B cell (primary cell): Measurements from ENCODE around the gene TANC1. TPM values are rescaled to one million over a fixed set of nuclear protein-coding genes. Genes with fewer than 3 reads are reported as not detected.

ENCODE experiments used
- ATAC-seq: fragments of 200-7000 bp; cut with Tn5 transposase; one replicate; pipeline ENCODE4 v1.10.0; 2021; ENCODE audit warnings: low read depth, mild to moderate bottlenecking, moderate number of reproducible peaks, moderate library complexity
- CTCF ChIA-PET: fragments of 350-600 bp; sonication (Branson Sonifier 250); formaldehyde crosslinking; loops from one replicate; lab custom pipeline; 2021; ENCODE audit warnings: antibody characterized with exemption, inconsistent platforms; lab: Charles Lee
- POLR2A ChIA-PET: fragments of 350-600 bp; sonication (Branson Sonifier 250); formaldehyde crosslinking; loops from one replicate; lab custom pipeline; 2021; ENCODE audit warnings: antibody characterized with exemption; lab: Charles Lee
- DNase-seq: peaks from one replicate; pipeline ENCODE4 v3.0.0; 2013
- H2AFZ ChIP-seq: 2 replicates; pipeline ENCODE4 v1.6.1; 2012; ENCODE audit warnings: mild to moderate bottlenecking, low read depth, low read length; ENCODE audit not compliant: insufficient read depth, poor library complexity, severe bottlenecking
- H3K27ac ChIP-seq, 2 donors: 1 replicate in 1 of 2; 2 replicates in 1 of 2; pipeline ENCODE4 v1.5.1; 2012 to 2013; ENCODE audit warnings: low read length in 2 of 2, mild to moderate bottlenecking in 2 of 2, moderate library complexity in 1 of 2
- H3K27me3 ChIP-seq, 4 experiments: fragments of 200-600 bp in 1 of 4; sonication (generic) in 1 of 4; replicated peaks in 1 of 4; 1 replicate in 2 of 4; 2 replicates in 2 of 4; pipeline versions ENCODE4 v1.6.1 to v1.7.0; 2013 to 2016; ENCODE audit warnings: low read length in 3 of 4, mild to moderate bottlenecking in 2 of 4, mixed read lengths in 1 of 4, moderate library complexity in 1 of 4; ENCODE audit not compliant: insufficient read depth in 4 of 4, control insufficient read depth in 3 of 4; ENCODE audit errors: control extremely low read depth in 1 of 4
- H3K36me3 ChIP-seq, 2 experiments: replicated peaks in 1 of 2; 1 replicate in 1 of 2; 2 replicates in 1 of 2; pipeline versions ENCODE4 v1.6.1 to v1.7.1; 2013; ENCODE audit warnings: low read length in 1 of 2; ENCODE audit not compliant: insufficient read depth in 2 of 2, control insufficient read depth in 1 of 2; ENCODE audit errors: control extremely low read depth in 1 of 2, extremely low read depth in 1 of 2
- H3K4me1 ChIP-seq, 2 donors: fragments of 200-600 bp in 1 of 2; sonication (generic) in 1 of 2; 1 replicate in 1 of 2; 2 replicates in 1 of 2; pipeline versions ENCODE4 v1.5.1 to v1.6.1; 2013 to 2017; ENCODE audit warnings: low read length in 2 of 2; ENCODE audit not compliant: control insufficient read depth in 2 of 2, insufficient read depth in 2 of 2
- H3K4me2 ChIP-seq: replicated peaks from 2 replicates; pipeline ENCODE3; 2012; ENCODE audit warnings: mild to moderate bottlenecking, low read depth, low read length; ENCODE audit not compliant: poor library complexity, severe bottlenecking
- H3K4me3 ChIP-seq, 5 experiments: fragments of 200-600 bp in 1 of 5; sonication (generic) in 1 of 5; 1 replicate in 3 of 5; 2 replicates in 2 of 5; pipeline versions ENCODE4 v1.5.1 to v1.7.0; 2011 to 2016; ENCODE audit warnings: low read length in 4 of 5, mild to moderate bottlenecking in 4 of 5, low read depth in 2 of 5, control low read depth in 1 of 5, moderate library complexity in 1 of 5; ENCODE audit not compliant: insufficient read depth in 1 of 5; ENCODE audit errors: control extremely low read depth in 1 of 5, extremely low read depth in 1 of 5
- H3K79me2 ChIP-seq: fragments of 200-600 bp; sonication (generic); one replicate; pipeline ENCODE4 v1.6.0; 2016; ENCODE audit warnings: low read length; ENCODE audit not compliant: control insufficient read depth, insufficient read depth
- H3K9ac ChIP-seq: fragments of 200-600 bp; sonication (generic); 2 replicates; pipeline ENCODE4 v1.6.1; 2017; ENCODE audit warnings: mild to moderate bottlenecking, low read length, moderate library complexity
- H3K9me3 ChIP-seq, 3 donors: one replicate each; pipeline versions ENCODE4 v1.6.1 to v1.7.1; 2013; ENCODE audit warnings: low read length in 2 of 3; ENCODE audit not compliant: control insufficient read depth in 2 of 3, insufficient read depth in 1 of 3; ENCODE audit errors: control extremely low read depth in 1 of 3
- H4K20me1 ChIP-seq: 2 replicates; pipeline ENCODE4 v1.6.0; 2012; ENCODE audit warnings: mild to moderate bottlenecking, low read length; ENCODE audit not compliant: insufficient read depth, control insufficient read depth, poor library complexity, severe bottlenecking
- H3K27ac Mint-ChIP-seq: one replicate; pipeline ENCODE4 v1.8.0; 2021; ENCODE audit warnings: mixed read lengths
- H3K27me3 Mint-ChIP-seq: one replicate; pipeline ENCODE4 v1.8.0; 2021; ENCODE audit warnings: mixed read lengths
- H3K4me1 Mint-ChIP-seq: one replicate; pipeline ENCODE4 v1.8.0; 2021; ENCODE audit warnings: mixed read lengths
- H3K4me3 Mint-ChIP-seq: one replicate; pipeline ENCODE4 v1.8.0; 2021; ENCODE audit warnings: mixed read lengths
- H3K9me3 Mint-ChIP-seq: one replicate; pipeline ENCODE4 v1.8.0; 2022; ENCODE audit warnings: mixed read lengths; ENCODE audit not compliant: insufficient read depth
- EZH2 ChIP-seq: IDR thresholded peaks from 2 replicates; pipeline ENCODE4 v1.6.1; 2012; ENCODE audit warnings: borderline replicate concordance, low read depth, mild to moderate bottlenecking, moderate library complexity, low read length; ENCODE audit not compliant: insufficient read depth, poor library complexity, severe bottlenecking
- WGBS: methylation state at CpG from one replicate; pipeline ENCODE4 v1.1.5; 2013; ENCODE audit warnings: missing lambda C conversion rate; ENCODE audit not compliant: insufficient coverage; 5-methylcytosine and 5-hydroxymethylcytosine counted together
- intact Hi-C: fragments of 100-400 bp; cut with micrococcal nuclease; formaldehyde crosslinking; loops from one replicate; pipeline ENCODE4 v1.10.0; 2022
- polyA plus RNA-seq: library from polyadenylated mRNA; depleted of rRNA; stranded (reverse); fragments of >200 nt; gene quantifications from 2 replicates; pipeline ENCODE4 v1.2.3, GENCODE V29; 2012
- total RNA-seq, 2 donors: library from RNA; stranded (reverse); fragments of 120-200 nt in 1 of 2; gene quantifications; 1 replicate in 1 of 2; 2 replicates in 1 of 2; pipeline versions ENCODE4 v1.2.3 to v1.2.4, GENCODE V29; 2013 to 2022
- TF ChIP-seq, protein P1 (sequence below): fragments of 200-600 bp; IDR thresholded peaks from one replicate; pipeline ENCODE4 v1.8.0; 2022; ENCODE audit warnings: antibody characterized with exemption, mild to moderate bottlenecking

Gene TANC1
- total and polyA plus RNA-seq, 2 donors (not counting 1 experiment from before 2014, with no cell fraction given) = 0.13 TPM; not detected in 1

DNA sequence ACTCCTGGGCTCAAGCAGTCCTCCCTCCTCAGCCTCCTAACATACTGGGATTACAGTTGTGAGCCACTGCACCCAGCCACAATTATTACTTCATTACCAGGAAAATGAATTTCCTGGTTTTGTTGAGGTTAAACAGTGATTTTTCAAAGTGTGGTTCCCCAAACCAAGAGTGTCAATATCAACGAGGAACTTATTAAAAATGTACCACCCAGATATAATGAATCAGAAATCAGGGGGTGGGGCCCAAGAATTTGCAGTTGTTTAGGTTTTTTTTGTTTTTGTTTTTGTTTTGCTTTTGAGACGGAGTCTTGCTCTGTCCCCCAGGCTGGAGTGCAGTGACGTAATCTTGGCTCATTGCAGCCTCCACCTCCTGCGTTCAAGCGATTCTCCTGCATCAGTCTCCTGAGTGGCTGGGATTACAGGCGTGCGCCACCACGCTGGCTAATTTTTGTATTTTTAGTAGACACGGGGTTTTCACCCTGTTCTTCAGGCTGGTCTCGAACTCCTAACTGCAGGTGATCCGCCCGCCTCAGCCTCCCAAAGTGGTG lies 224.0 kb downstream of the TANC1 start:
- H3K9ac ChIP-seq = no peak overlapping the region
- H3K4me3 ChIP-seq = no peak overlapping the region
- H3K27me3 Mint-ChIP-seq = peaks cover 3% of the 10 kb centered on the region
- ChIA-PET CTCF (no interaction called here), POLR2A (no interaction called here)
- no peaks in the 10 kb centered on the region for H3K9me3 Mint-ChIP-seq
- H3K9me3 ChIP-seq = no peaks in the 10 kb centered on the region
- no peaks in the 10 kb centered on the region for H3K4me1 Mint-ChIP-seq
- 97% methylated on average over 9 of the region's 12 CpGs for WGBS
- H4K20me1 ChIP-seq = no peaks in the 10 kb centered on the region
- H3K27ac Mint-ChIP-seq = no peak overlapping the region
- no peaks in the 10 kb centered on the region for H3K4me1 ChIP-seq
- TF ChIP-seq, protein P1, sequence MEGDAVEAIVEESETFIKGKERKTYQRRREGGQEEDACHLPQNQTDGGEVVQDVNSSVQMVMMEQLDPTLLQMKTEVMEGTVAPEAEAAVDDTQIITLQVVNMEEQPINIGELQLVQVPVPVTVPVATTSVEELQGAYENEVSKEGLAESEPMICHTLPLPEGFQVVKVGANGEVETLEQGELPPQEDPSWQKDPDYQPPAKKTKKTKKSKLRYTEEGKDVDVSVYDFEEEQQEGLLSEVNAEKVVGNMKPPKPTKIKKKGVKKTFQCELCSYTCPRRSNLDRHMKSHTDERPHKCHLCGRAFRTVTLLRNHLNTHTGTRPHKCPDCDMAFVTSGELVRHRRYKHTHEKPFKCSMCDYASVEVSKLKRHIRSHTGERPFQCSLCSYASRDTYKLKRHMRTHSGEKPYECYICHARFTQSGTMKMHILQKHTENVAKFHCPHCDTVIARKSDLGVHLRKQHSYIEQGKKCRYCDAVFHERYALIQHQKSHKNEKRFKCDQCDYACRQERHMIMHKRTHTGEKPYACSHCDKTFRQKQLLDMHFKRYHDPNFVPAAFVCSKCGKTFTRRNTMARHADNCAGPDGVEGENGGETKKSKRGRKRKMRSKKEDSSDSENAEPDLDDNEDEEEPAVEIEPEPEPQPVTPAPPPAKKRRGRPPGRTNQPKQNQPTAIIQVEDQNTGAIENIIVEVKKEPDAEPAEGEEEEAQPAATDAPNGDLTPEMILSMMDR = no peak
- no peak for TF ChIP-seq EZH2
- ATAC-seq (no peak), DNase-seq (no peak)
- intact Hi-C loops = no loop called here
- H3K27me3 ChIP-seq = no peaks in the 10 kb centered on the region
- H2AFZ ChIP-seq = no peak overlapping the region
- no peaks in the 10 kb centered on the region for H3K36me3 ChIP-seq
- H3K4me3 Mint-ChIP-seq = no peak overlapping the region
- H3K4me2 ChIP-seq = no peak overlapping the region
- no peaks in the 10 kb centered on the region for H3K79me2 ChIP-seq
- no peak overlapping the region for H3K27ac ChIP-seq

DNA sequence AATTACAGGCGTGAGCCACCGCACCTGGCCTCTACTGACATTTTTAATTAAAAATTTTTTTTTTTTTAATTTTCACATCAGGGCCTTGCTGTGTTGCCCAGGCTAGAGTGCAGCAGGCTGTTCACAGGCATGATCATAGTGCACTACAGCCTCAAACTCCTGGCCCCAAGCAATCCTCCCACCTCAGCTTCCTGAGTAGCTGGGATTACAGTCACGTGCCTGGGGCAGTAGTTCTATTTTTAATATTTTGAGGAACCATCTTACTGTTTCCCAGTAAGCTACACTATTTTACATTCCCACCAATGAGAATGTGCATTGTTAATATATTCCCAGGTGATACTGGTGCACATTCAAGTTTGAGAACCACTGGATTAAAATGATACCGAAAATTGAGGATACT lies 225.4 kb downstream of the TANC1 start:
- Histone ChIP-seq H3K79me2 (no peaks in the 10 kb centered on the region), H3K4me2 (no peak overlapping the region), H3K9me3 (no peaks in the 10 kb centered on the region), H2AFZ (no peak overlapping the region), H4K20me1 (no peaks in the 10 kb centered on the region), H3K36me3 (no peaks in the 10 kb centered on the region), H3K4me3 (no peak overlapping the region), H3K4me1 (no peaks in the 10 kb centered on the region), H3K27me3 (no peaks in the 10 kb centered on the region), H3K9ac (no peak overlapping the region), H3K27ac (no peak overlapping the region)
- Mint-ChIP-seq H3K27me3 (peaks cover 3% of the 10 kb centered on the region), H3K4me3 (no peak overlapping the region), H3K27ac (no peak overlapping the region), H3K4me1 (no peaks in the 10 kb centered on the region), H3K9me3 (no peaks in the 10 kb centered on the region)
- ChIA-PET POLR2A (no interaction called here), CTCF (no interaction called here)
- ATAC-seq = no peak
- TF ChIP-seq, protein P1 = no peak
- TF ChIP-seq EZH2 = no peak
- intact Hi-C loops = no loop called here
- WGBS = 100% methylated on average over 1 of the region's 4 CpGs
- DNase-seq = no peak
